GM19372 (cell line): ENCODE results near the gene GUCY2F.

Experiments
- ATAC-seq: cut with Tn5 transposase; IDR thresholded peaks from one replicate; pipeline ENCODE4 v1.9.1; 2021; ENCODE audit warnings: mild to moderate bottlenecking, low read depth, moderate library complexity; ENCODE audit not compliant: unreplicated experiment

The GUCY2F gene

GRCh38 chrX:109345856-109346255, 136.0 kb downstream of the GUCY2F start:
- no peak for ATAC-seq

- no peak for ATAC-seq
These were observed 137.2 kb downstream of the GUCY2F start for GRCh38 chrX:109344678-109345077.

DNA sequence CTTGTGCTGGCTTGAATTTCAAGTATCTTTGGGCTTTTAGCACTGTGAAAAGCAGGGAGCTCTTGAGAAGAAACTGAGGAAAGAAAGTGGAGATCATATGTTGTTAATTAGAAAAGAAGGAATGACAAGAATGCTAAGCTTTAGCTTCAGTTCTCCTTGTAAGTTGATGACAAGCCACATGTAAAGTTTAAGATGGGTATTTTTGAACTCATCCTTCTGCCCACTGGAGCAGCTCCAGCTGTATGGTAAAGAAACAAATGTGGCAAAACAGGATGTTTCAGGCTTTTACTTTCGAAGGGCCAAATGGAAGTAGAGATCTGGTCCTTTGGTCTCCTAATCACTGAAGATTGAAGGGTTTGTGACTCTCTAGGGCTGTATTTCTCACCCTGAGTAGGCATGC, 137.8 kb downstream of the GUCY2F start:
- ATAC-seq: no peak

- no peak for ATAC-seq
These were observed 138.2 kb downstream of the GUCY2F start for GRCh38 chrX:109343671-109344070.

GRCh38 chrX:109336141-109336540, 145.7 kb downstream of the GUCY2F start:
- no peak for ATAC-seq

GRCh38 chrX:109327251-109327650, 154.6 kb downstream of the GUCY2F start:
- no peak for ATAC-seq
